ENCODE data around the gene CCDC187. TPM values are rescaled to one million over a fixed set of nuclear protein-coding genes. Genes with fewer than 3 reads are reported as not detected.
"Not testable (repeated sequence)": the region's sequence is repeated elsewhere in the genome, so short reads cannot be mapped to it uniquely, and the experiment has no call there.

Gene CCDC187
- total RNA-seq (0.04 TPM), polyA plus RNA-seq (ENCODE audit: insufficient read depth in 1 of 8, insufficient read length in 8 of 8, low replicate concordance in 1 of 8) (under 1 TPM; 0.01 to 0.16 (median 0.08) TPM)
- long read RNA-seq, donor 1 = 0 reads
- long read RNA-seq, donor 2 = 0 reads
- long read RNA-seq, donor 3 = 0 reads
- long read RNA-seq, donor 4 = 0 reads
- long read RNA-seq, donor 5 = 0 reads
- long read RNA-seq, donor 6 = 0 reads
- long read RNA-seq, donor 7 = 0 reads
- long read RNA-seq, donor 8 = 0 reads
- long read RNA-seq, donor 9 = 0 reads
- long read RNA-seq, donor 10 = 0 reads
- long read RNA-seq, donor 11 = 0 reads

DNA sequence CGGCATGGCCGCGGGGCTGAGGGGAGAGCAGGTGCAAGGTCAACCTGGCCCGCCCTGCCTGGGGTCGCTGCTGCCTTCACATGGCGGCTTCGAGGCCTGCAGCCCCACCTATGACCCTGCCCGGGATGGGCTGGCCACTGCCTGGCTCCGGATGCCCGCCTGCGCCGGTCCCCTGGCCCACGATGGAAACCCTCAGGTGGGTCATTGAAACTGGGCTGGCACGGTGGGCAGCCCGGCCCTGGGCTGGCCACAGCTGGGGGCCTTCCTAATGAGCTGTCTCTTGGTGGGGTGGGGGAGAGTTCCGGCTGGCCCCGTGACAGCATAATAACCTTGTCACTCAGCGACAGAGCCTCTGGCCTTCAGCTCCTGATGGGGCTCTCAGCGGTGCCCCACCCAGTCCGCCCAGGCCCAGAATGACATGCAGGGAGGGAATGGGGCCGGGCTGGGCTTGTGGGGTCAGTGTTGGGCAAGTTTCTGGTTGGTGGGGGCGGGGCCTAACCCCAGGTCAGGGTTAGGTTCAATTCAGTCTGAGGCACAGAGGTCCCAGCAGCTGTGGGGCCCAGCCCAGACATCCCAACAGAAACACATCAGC, at the start of gene CCDC187:
Gene CCDC187 (minus strand): TSS at position 270 of the 592 bp plus-strand sequence. CDS start 264 bp downstream, at position 6.
- Histone ChIP-seq H3K27me3 (ENCODE audit: control insufficient read depth, insufficient read depth, low read length) (peaks cover 2% of the 10 kb centered on the region), H3K4me3 (ENCODE audit: low read length) (no peak within 1 kb of the TSS), H3K4me1 (ENCODE audit: control insufficient read depth, insufficient read depth, low read length) (peaks cover 12% of the 10 kb centered on the region), H3K9me3 (replicated peaks; ENCODE audit: control insufficient read depth, low read depth, low read length) (no peaks in the 10 kb centered on the region), H3K27ac (ENCODE audit: low read length) (no peak within 1 kb of the TSS), H3K36me3 (ENCODE audit: control insufficient read depth, insufficient read depth, low read length) (no peaks in the 10 kb centered on the region)
- no peak for DNase-seq
- WGBS (ENCODE audit: insufficient coverage) = 76% methylated on average over 18 of the region's 22 CpGs

GRCh38 chr9:136353088-136353487, 49.2 kb upstream of the CCDC187 start:
- H3K36me3 ChIP-seq (ENCODE audit: control insufficient read depth, insufficient read depth, low read length) = peaks cover 28% of the 10 kb centered on the region
- no peak for DNase-seq
- no peaks in the 10 kb centered on the region for H3K9me3 ChIP-seq (replicated peaks; ENCODE audit: control insufficient read depth, low read depth, low read length)
- peaks cover 76% of the 10 kb centered on the region for H3K4me1 ChIP-seq (ENCODE audit: control insufficient read depth, insufficient read depth, low read length)
- H3K27me3 ChIP-seq (ENCODE audit: control insufficient read depth, insufficient read depth, low read length) = no peaks in the 10 kb centered on the region
- H3K27ac ChIP-seq (ENCODE audit: low read length) = no peak overlapping the region
- WGBS (ENCODE audit: insufficient coverage) = 61% methylated on average over 10 of the region's 11 CpGs
- no peak overlapping the region for H3K4me3 ChIP-seq (ENCODE audit: low read length)

GRCh38 chr9:136352682-136353081, 48.8 kb upstream of the CCDC187 start:
- no peaks in the 10 kb centered on the region for H3K27me3 ChIP-seq (ENCODE audit: control insufficient read depth, insufficient read depth, low read length)
- H3K4me1 ChIP-seq (ENCODE audit: control insufficient read depth, insufficient read depth, low read length) = peaks cover 80% of the 10 kb centered on the region
- WGBS (ENCODE audit: insufficient coverage) = 61% methylated on average over 14 of the region's 16 CpGs
- H3K9me3 ChIP-seq (replicated peaks; ENCODE audit: control insufficient read depth, low read depth, low read length) = no peaks in the 10 kb centered on the region
- no peak for DNase-seq
- H3K36me3 ChIP-seq (ENCODE audit: control insufficient read depth, insufficient read depth, low read length) = peaks cover 24% of the 10 kb centered on the region
- H3K27ac ChIP-seq (ENCODE audit: low read length) = no peak overlapping the region
- H3K4me3 ChIP-seq (ENCODE audit: low read length) = no peak overlapping the region

- not testable (repeated sequence) for H3K4me3 ChIP-seq (ENCODE audit: low read length); H3K27me3 ChIP-seq (ENCODE audit: control insufficient read depth, insufficient read depth, low read length); H3K27ac ChIP-seq (ENCODE audit: low read length); H3K9me3 ChIP-seq (replicated peaks; ENCODE audit: control insufficient read depth, low read depth, low read length); DNase-seq
- Histone ChIP-seq H3K36me3 (ENCODE audit: control insufficient read depth, insufficient read depth, low read length) (peaks cover 17% of the 10 kb centered on the region), H3K4me1 (ENCODE audit: control insufficient read depth, insufficient read depth, low read length) (peaks cover 86% of the 10 kb centered on the region)
- WGBS (ENCODE audit: insufficient coverage) = 75% methylated on average over 4 of the region's 24 CpGs
Measured at GRCh38 chr9:136351868-136352267, 48.0 kb upstream of the CCDC187 start.

DNA sequence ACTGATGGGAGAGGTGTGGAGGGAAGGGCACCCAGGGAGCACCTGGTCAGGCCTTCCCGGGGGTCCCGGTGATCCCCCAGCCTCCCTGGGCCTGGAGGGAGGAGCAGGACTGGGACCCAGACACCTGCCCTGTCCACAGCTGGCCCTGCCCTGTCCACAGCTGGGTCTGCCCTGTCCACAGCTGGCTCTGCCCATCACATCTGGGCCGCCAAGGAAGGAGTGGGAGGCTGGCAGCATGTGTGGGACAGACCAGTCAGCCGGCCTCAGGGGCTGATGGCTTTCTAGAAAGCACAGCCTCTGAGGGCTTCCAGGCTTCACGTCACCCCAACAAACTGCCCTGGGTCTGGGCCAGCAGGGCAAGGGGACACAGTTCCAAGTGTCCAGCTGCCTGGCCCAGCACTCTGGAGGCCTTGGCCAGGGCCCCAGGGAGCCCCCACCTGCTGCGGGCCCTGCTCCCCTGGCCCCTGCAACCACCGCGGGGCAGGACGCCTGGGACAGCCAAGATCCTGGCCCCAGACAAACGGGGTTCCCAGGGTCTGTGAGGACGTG, 47.4 kb upstream of the CCDC187 start:
- H3K4me1 ChIP-seq (ENCODE audit: control insufficient read depth, insufficient read depth, low read length) = peaks cover 90% of the 10 kb centered on the region
- DNase-seq = peak; percentile 77
- peaks cover 12% of the 10 kb centered on the region for H3K36me3 ChIP-seq (ENCODE audit: control insufficient read depth, insufficient read depth, low read length)
- 64% methylated on average over 10 of the region's 11 CpGs for WGBS (ENCODE audit: insufficient coverage)
- no peaks in the 10 kb centered on the region for H3K9me3 ChIP-seq (replicated peaks; ENCODE audit: control insufficient read depth, low read depth, low read length)
- H3K4me3 ChIP-seq (ENCODE audit: low read length) = no peak overlapping the region
- H3K27me3 ChIP-seq (ENCODE audit: control insufficient read depth, insufficient read depth, low read length) = no peaks in the 10 kb centered on the region
- peak overlapping the region; percentile 13 for H3K27ac ChIP-seq (ENCODE audit: low read length)

GRCh38 chr9:136349546-136349945, 45.7 kb upstream of the CCDC187 start:
- H3K36me3 ChIP-seq (ENCODE audit: control insufficient read depth, insufficient read depth, low read length) = peaks cover 4% of the 10 kb centered on the region
- no peak overlapping the region for H3K27ac ChIP-seq (ENCODE audit: low read length)
- peaks cover 96% of the 10 kb centered on the region for H3K4me1 ChIP-seq (ENCODE audit: control insufficient read depth, insufficient read depth, low read length)
- no peak overlapping the region for H3K4me3 ChIP-seq (ENCODE audit: low read length)
- WGBS (ENCODE audit: insufficient coverage) = 75% methylated on average over 24 of the region's 24 CpGs
- peaks cover 2% of the 10 kb centered on the region for H3K27me3 ChIP-seq (ENCODE audit: control insufficient read depth, insufficient read depth, low read length)
- H3K9me3 ChIP-seq (replicated peaks; ENCODE audit: control insufficient read depth, low read depth, low read length) = no peaks in the 10 kb centered on the region
- DNase-seq = no peak

DNA sequence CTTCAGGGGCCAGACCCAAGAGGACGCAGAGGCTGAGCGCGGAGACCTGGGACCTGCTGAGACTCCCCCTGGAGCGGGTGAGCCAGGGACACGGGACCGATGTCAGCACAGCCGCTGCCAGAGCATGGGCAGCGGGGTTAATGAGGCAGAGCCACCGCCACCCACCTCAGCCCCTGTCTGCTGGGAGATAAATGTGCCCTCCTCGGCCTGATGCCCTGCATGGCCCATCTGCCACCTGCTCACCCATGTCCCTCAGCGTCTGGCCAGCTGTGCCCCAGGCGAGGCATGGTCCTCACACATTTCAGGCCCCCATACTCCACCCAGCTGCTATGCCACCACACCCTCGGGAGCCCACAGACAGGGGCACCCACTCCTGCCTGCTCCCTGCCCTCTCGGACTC, 44.8 kb upstream of the CCDC187 start:
- no peak for DNase-seq
- H3K4me1 ChIP-seq (ENCODE audit: control insufficient read depth, insufficient read depth, low read length) = peaks cover 88% of the 10 kb centered on the region
- peaks cover 7% of the 10 kb centered on the region for H3K36me3 ChIP-seq (ENCODE audit: control insufficient read depth, insufficient read depth, low read length)
- 85% methylated on average over 14 of the region's 14 CpGs for WGBS (ENCODE audit: insufficient coverage)
- H3K27ac ChIP-seq (ENCODE audit: low read length) = no peak overlapping the region
- H3K4me3 ChIP-seq (ENCODE audit: low read length) = no peak overlapping the region
- peaks cover 2% of the 10 kb centered on the region for H3K27me3 ChIP-seq (ENCODE audit: control insufficient read depth, insufficient read depth, low read length)
- no peaks in the 10 kb centered on the region for H3K9me3 ChIP-seq (replicated peaks; ENCODE audit: control insufficient read depth, low read depth, low read length)

- Histone ChIP-seq H3K9me3 (replicated peaks; ENCODE audit: control insufficient read depth, low read depth, low read length) (no peaks in the 10 kb centered on the region), H3K36me3 (ENCODE audit: control insufficient read depth, insufficient read depth, low read length) (peaks cover 14% of the 10 kb centered on the region), H3K4me1 (ENCODE audit: control insufficient read depth, insufficient read depth, low read length) (peaks cover 84% of the 10 kb centered on the region), H3K27me3 (ENCODE audit: control insufficient read depth, insufficient read depth, low read length) (peaks cover 2% of the 10 kb centered on the region), H3K27ac (ENCODE audit: low read length) (no peak overlapping the region), H3K4me3 (ENCODE audit: low read length) (no peak overlapping the region)
- 62% methylated on average over 25 of the region's 34 CpGs for WGBS (ENCODE audit: insufficient coverage)
- no peak for DNase-seq
Measured at GRCh38 chr9:136347472-136348256, 43.8 kb upstream of the CCDC187 start.

DNA sequence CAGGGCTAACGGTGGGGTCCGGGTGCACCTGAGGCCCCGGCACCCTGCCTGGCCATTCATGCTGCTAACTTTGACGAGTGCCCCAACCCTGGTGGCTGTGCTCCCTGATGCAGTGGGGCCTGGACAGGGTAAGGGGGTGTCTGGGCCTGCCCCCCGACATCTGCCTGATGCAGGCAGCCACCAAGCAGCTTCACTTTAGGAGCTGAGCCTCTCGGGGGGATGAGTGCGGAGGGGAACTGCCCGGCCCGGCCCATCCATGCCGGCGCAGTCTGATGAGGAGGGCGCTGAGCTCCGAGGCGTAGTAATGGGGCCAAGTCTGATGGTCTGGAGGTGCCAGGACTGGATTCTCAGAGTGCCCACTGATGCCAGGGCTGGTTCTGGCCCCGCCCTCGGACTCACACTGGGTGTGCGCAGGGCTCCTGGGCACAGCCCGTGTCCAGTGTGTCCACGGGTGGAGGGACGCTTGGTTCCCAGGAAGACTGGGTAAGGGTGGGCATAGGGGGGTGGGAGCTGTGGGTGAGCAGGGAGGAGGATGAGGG, 43.1 kb upstream of the CCDC187 start:
- Histone ChIP-seq H3K27me3 (ENCODE audit: control insufficient read depth, insufficient read depth, low read length) (peaks cover 2% of the 10 kb centered on the region), H3K4me1 (ENCODE audit: control insufficient read depth, insufficient read depth, low read length) (peaks cover 85% of the 10 kb centered on the region), H3K36me3 (ENCODE audit: control insufficient read depth, insufficient read depth, low read length) (peaks cover 14% of the 10 kb centered on the region), H3K9me3 (replicated peaks; ENCODE audit: control insufficient read depth, low read depth, low read length) (no peaks in the 10 kb centered on the region), H3K4me3 (ENCODE audit: low read length) (no peak overlapping the region), H3K27ac (ENCODE audit: low read length) (no peak overlapping the region)
- 81% methylated on average over 20 of the region's 20 CpGs for WGBS (ENCODE audit: insufficient coverage)
- DNase-seq = no peak

DNA sequence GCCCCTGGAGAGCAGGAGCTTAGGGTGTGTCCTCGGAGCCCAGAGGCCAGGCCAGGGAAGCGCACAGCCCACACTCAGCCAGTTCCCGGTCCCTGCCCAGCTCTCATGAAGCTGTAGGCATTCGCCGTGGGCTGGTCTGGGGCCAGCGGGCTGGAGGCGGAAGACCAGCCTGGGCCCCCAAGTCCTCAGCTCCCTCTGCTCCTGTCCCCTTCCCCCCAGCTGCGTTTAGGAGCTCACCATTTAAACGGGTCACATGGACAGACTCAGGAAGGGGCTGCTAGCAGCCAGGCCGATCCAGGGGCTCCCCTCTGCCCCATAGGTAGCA, 42.2 kb upstream of the CCDC187 start:
- DNase-seq = no peak
- H3K27ac ChIP-seq (ENCODE audit: low read length) = no peak overlapping the region
- peaks cover 2% of the 10 kb centered on the region for H3K27me3 ChIP-seq (ENCODE audit: control insufficient read depth, insufficient read depth, low read length)
- no peak overlapping the region for H3K4me3 ChIP-seq (ENCODE audit: low read length)
- WGBS (ENCODE audit: insufficient coverage) = 38% methylated on average over 4 of the region's 10 CpGs
- peaks cover 81% of the 10 kb centered on the region for H3K4me1 ChIP-seq (ENCODE audit: control insufficient read depth, insufficient read depth, low read length)
- H3K9me3 ChIP-seq (replicated peaks; ENCODE audit: control insufficient read depth, low read depth, low read length) = no peaks in the 10 kb centered on the region
- H3K36me3 ChIP-seq (ENCODE audit: control insufficient read depth, insufficient read depth, low read length) = peaks cover 19% of the 10 kb centered on the region
